Neural cell (in vitro differentiated cells): Measurements from ENCODE around the gene ANTXR2. TPM values are rescaled to one million over a fixed set of nuclear protein-coding genes. Genes with fewer than 3 reads are reported as not detected.

Source experiments
- H2AFZ ChIP-seq: fragments of 200-600, 300-800 bp; sonication (generic), shearing (Covaris generic); 2 replicates; pipeline ENCODE4 v1.6.0; 2014; ENCODE audit warnings: low read depth, mild to moderate bottlenecking, antibody characterized with exemption, low read length, moderate library complexity
- H3F3A ChIP-seq: fragments of 200-600 bp; shearing (Covaris generic); 2 replicates; pipeline ENCODE4 v1.6.1; 2016; ENCODE audit warnings: mild to moderate bottlenecking, moderate library complexity, mixed read lengths, antibody characterized with exemption, low read length; ENCODE audit not compliant: insufficient read depth, poor library complexity, severe bottlenecking
- H3K27ac ChIP-seq: fragments of 200-600, 300-800 bp; sonication (generic), shearing (Covaris generic); 2 replicates; pipeline ENCODE4 v1.5.1; 2014; ENCODE audit warnings: mild to moderate bottlenecking, low read length, moderate library complexity
- H3K27me3 ChIP-seq: fragments of 300-800, 200-600 bp; sonication (generic), shearing (Covaris generic); 2 replicates; pipeline ENCODE4 v1.6.0; 2014; ENCODE audit warnings: mild to moderate bottlenecking, low read depth, low read length, moderate library complexity; ENCODE audit not compliant: insufficient read depth
- H3K36me3 ChIP-seq: fragments of 300-800, 200-600 bp; sonication (generic), shearing (Covaris generic); 2 replicates; pipeline ENCODE4 v1.5.1; 2014; ENCODE audit warnings: mild to moderate bottlenecking, antibody characterized with exemption, low read length, moderate library complexity; ENCODE audit not compliant: insufficient read depth
- H3K4me2 ChIP-seq: fragments of 300-800, 200-600 bp; sonication (generic), shearing (Covaris generic); 2 replicates; pipeline ENCODE4 v1.6.0; 2014; ENCODE audit warnings: mild to moderate bottlenecking, low read length
- H3K4me3 ChIP-seq: fragments of 300-800, 200-600 bp; sonication (generic), shearing (Covaris generic); 2 replicates; pipeline ENCODE4 v1.5.1; 2014; ENCODE audit warnings: mild to moderate bottlenecking, low read length, moderate library complexity
- H3K79me2 ChIP-seq: fragments of 200-600 bp; shearing (Covaris generic); replicated peaks from 2 replicates; pipeline ENCODE4 v1.6.0; 2014; ENCODE audit warnings: mild to moderate bottlenecking, low read length, moderate library complexity; ENCODE audit not compliant: insufficient read depth
- H3K9ac ChIP-seq: fragments of 300-800, 200-600 bp; sonication (generic), shearing (Covaris generic); 2 replicates; pipeline ENCODE4 v1.6.1; 2016; ENCODE audit warnings: mild to moderate bottlenecking, low read length, mixed read lengths
- H3K9me2 ChIP-seq: fragments of 200-600 bp; shearing (Covaris generic); 2 replicates; pipeline ENCODE4 v1.6.1; 2016; ENCODE audit warnings: mild to moderate bottlenecking, low read length, mixed read lengths; ENCODE audit not compliant: insufficient read depth
- H3K9me3 ChIP-seq: fragments of 200-600, 300-800 bp; sonication (generic), shearing (Covaris generic); 2 replicates; pipeline ENCODE4 v1.6.1; 2016; ENCODE audit warnings: mild to moderate bottlenecking, mixed run types, low read length, moderate library complexity, mixed read lengths
- H4K20me1 ChIP-seq: fragments of 200-600 bp; shearing (Covaris generic); 2 replicates; pipeline ENCODE4 v1.6.1; 2016; ENCODE audit warnings: mild to moderate bottlenecking, mixed run types; ENCODE audit not compliant: insufficient read depth
- CTCF ChIP-seq: fragments of 450-650 bp; IDR thresholded peaks from 2 replicates; pipeline ENCODE4 v1.5.1; 2014; ENCODE audit warnings: antibody characterized with exemption, mild to moderate bottlenecking, moderate library complexity; ENCODE audit not compliant: poor library complexity, severe bottlenecking
- EP300 ChIP-seq: fragments of 450-650 bp; conservative IDR thresholded peaks from 2 replicates; pipeline ENCODE4 v1.6.1; 2014; ENCODE audit warnings: antibody characterized with exemption, mild to moderate bottlenecking, moderate library complexity; ENCODE audit not compliant: poor library complexity, severe bottlenecking
- EZH2 ChIP-seq: fragments of 200-600, 300-800 bp; shearing (Covaris generic), sonication (generic); IDR thresholded peaks from 2 replicates; pipeline ENCODE4 v1.6.1; 2014; ENCODE audit warnings: antibody characterized with exemption, low read length, borderline replicate concordance, mild to moderate bottlenecking; ENCODE audit not compliant: insufficient read depth, poor library complexity, severe bottlenecking
- MXI1 ChIP-seq: fragments of 450-650 bp; conservative IDR thresholded peaks from 2 replicates; pipeline ENCODE4 v1.6.1; 2014; ENCODE audit warnings: antibody characterized with exemption, mild to moderate bottlenecking; ENCODE audit not compliant: poor library complexity, severe bottlenecking
- POLR2AphosphoS5 ChIP-seq: IDR thresholded peaks from 2 replicates; pipeline ENCODE4 v1.6.1; 2012
- RAD21 ChIP-seq: fragments of 450-650 bp; conservative IDR thresholded peaks from 2 replicates; pipeline ENCODE4 v1.6.1; 2014; ENCODE audit warnings: antibody characterized with exemption, mild to moderate bottlenecking, moderate library complexity
- REST ChIP-seq: IDR thresholded peaks from 2 replicates; pipeline ENCODE4 v1.6.1; 2012; ENCODE audit warnings: borderline replicate concordance
- SMC3 ChIP-seq: fragments of 450-650 bp; conservative IDR thresholded peaks from 2 replicates; pipeline ENCODE4 v1.6.1; 2014; ENCODE audit warnings: antibody characterized with exemption, mild to moderate bottlenecking, moderate library complexity; ENCODE audit not compliant: poor library complexity
- TAF1 ChIP-seq: IDR thresholded peaks from 2 replicates; pipeline ENCODE4 v1.6.1; 2012; ENCODE audit warnings: low read depth
- polyA plus RNA-seq: library from polyadenylated mRNA; depleted of rRNA; stranded (reverse); fragments of >200 nt; gene quantifications from 2 replicates; pipeline ENCODE4 v1.2.3, GENCODE V29; 2014

The ANTXR2 gene
- polyA plus RNA-seq, 1 donor from 2014 or later = 31.7 TPM

- H3K9me2 ChIP-seq = no peaks in the 10 kb centered on the region
- H3K27ac ChIP-seq = no peak overlapping the region
- H3K4me2 ChIP-seq = no peak overlapping the region
- no peak overlapping the region for H3K9ac ChIP-seq
- H2AFZ ChIP-seq = no peak overlapping the region
- TF ChIP-seq POLR2AphosphoS5 (no peak), REST (no peak), EP300 (no peak), SMC3 (no peak), TAF1 (no peak), MXI1 (no peak), EZH2 (no peak), RAD21 (no peak), CTCF (no peak)
- H3K79me2 ChIP-seq = no peaks in the 10 kb centered on the region
- no peaks in the 10 kb centered on the region for H4K20me1 ChIP-seq
- no peaks in the 10 kb centered on the region for H3F3A ChIP-seq
- no peaks in the 10 kb centered on the region for H3K9me3 ChIP-seq
- H3K27me3 ChIP-seq = no peaks in the 10 kb centered on the region
- no peak overlapping the region for H3K4me3 ChIP-seq
- H3K36me3 ChIP-seq = no peaks in the 10 kb centered on the region
Measured at GRCh38 chr4:79865201-79865597, 207.8 kb downstream of the ANTXR2 start.

- no peaks in the 10 kb centered on the region for H3K79me2 ChIP-seq
- no peak overlapping the region for H3K4me3 ChIP-seq
- H3K27ac ChIP-seq = no peak overlapping the region
- no peak overlapping the region for H3K9ac ChIP-seq
- H2AFZ ChIP-seq = no peak overlapping the region
- no peaks in the 10 kb centered on the region for H3K36me3 ChIP-seq
- no peak overlapping the region for H3K4me2 ChIP-seq
- no peaks in the 10 kb centered on the region for H4K20me1 ChIP-seq
- no peak for TF ChIP-seq EZH2
- no peak for TF ChIP-seq TAF1
- TF ChIP-seq CTCF = no peak
- no peak for TF ChIP-seq EP300
- no peak for TF ChIP-seq RAD21
- no peak for TF ChIP-seq REST
- TF ChIP-seq SMC3 = no peak
- no peaks in the 10 kb centered on the region for H3K27me3 ChIP-seq
- H3K9me2 ChIP-seq = no peaks in the 10 kb centered on the region
- H3F3A ChIP-seq = no peaks in the 10 kb centered on the region
- H3K9me3 ChIP-seq = no peaks in the 10 kb centered on the region
Measured at GRCh38 chr4:79864500-79865200, 208.4 kb downstream of the ANTXR2 start.
